ENCODE data around the gene C1orf21.

Gene C1orf21

GRCh38 chr1:184650177-184650866, 263.5 kb downstream of the C1orf21 start:
- DNase-seq (ENCODE audit: low read depth in 2 of 2): no peak

- DNase-seq (ENCODE audit: low read depth in 2 of 2): no peak
These were observed 268.4 kb downstream of the C1orf21 start for GRCh38 chr1:184655185-184655584.

GRCh38 chr1:184656221-184656620, 269.4 kb downstream of the C1orf21 start:
- DNase-seq (ENCODE audit: low read depth in 2 of 2): no peak

- no peak for DNase-seq (ENCODE audit: low read depth in 2 of 2)
These were observed 271.2 kb downstream of the C1orf21 start for GRCh38 chr1:184658055-184658454.

GRCh38 chr1:184660462-184661191, 273.8 kb downstream of the C1orf21 start:
- no peak for DNase-seq (ENCODE audit: low read depth in 2 of 2)

GRCh38 chr1:184661801-184662200, 275.0 kb downstream of the C1orf21 start:
- DNase-seq (ENCODE audit: low read depth in 2 of 2): no peak

GRCh38 chr1:184664042-184664660, 277.3 kb downstream of the C1orf21 start:
- peak; percentile 20 to 27 for DNase-seq (ENCODE audit: low read depth in 2 of 2)

- no peak for DNase-seq (ENCODE audit: low read depth in 2 of 2)
These were observed 277.8 kb downstream of the C1orf21 start for GRCh38 chr1:184664661-184665060.

- no peak for DNase-seq (ENCODE audit: low read depth in 2 of 2)
These were observed 278.5 kb downstream of the C1orf21 start for GRCh38 chr1:184665360-184665759.

- DNase-seq (ENCODE audit: low read depth in 2 of 2): no peak
These were observed 282.6 kb downstream of the C1orf21 start for GRCh38 chr1:184669391-184669790.

- DNase-seq (ENCODE audit: low read depth in 2 of 2): no peak
These were observed 285.3 kb downstream of the C1orf21 start for GRCh38 chr1:184672013-184672726.

GRCh38 chr1:184673305-184673704, 286.5 kb downstream of the C1orf21 start:
- no peak for DNase-seq (ENCODE audit: low read depth in 2 of 2)

GRCh38 chr1:184677344-184677743, 290.5 kb downstream of the C1orf21 start:
- DNase-seq (ENCODE audit: low read depth in 2 of 2): no peak
